Vagina (tissue), 2 donors: ENCODE measurements around the gene RILPL1. TPM values are rescaled to one million over a fixed set of nuclear protein-coding genes. Genes with fewer than 3 reads are reported as not detected.

Experiments
- DNase-seq, 2 donors: peaks; one replicate each; pipeline ENCODE4 v3.0.0-alpha.2; 2017; ENCODE audit errors: extremely low spot score in 2 of 2
- H3K27ac ChIP-seq: fragments of 200-600 bp; sonication (generic); one replicate; pipeline ENCODE4 v1.5.1; 2019
- H3K27me3 ChIP-seq: fragments of 200-600 bp; sonication (generic); one replicate; pipeline ENCODE4 v1.5.1; 2019
- H3K36me3 ChIP-seq, 2 donors: fragments of 200-600 bp; sonication (generic); one replicate each; pipeline ENCODE4 v1.5.1; 2017 to 2019
- H3K4me1 ChIP-seq: fragments of 200-600 bp; sonication (generic); one replicate; pipeline ENCODE4 v1.5.1; 2019
- H3K4me3 ChIP-seq, 2 donors: fragments of 200-600 bp; sonication (generic); 1 replicate in 1 of 2; 2 replicates in 1 of 2; pipeline ENCODE4 v1.5.1; 2016 to 2019
- H3K9me3 ChIP-seq: fragments of 200-600 bp; sonication (generic); one replicate; pipeline ENCODE4 v1.5.1; 2019
- CTCF ChIP-seq, 3 experiments: fragments of 450-650 bp in 2 of 3; fragments of 200-600 bp in 1 of 3; sonication (generic) in 1 of 3; IDR thresholded peaks; one replicate each; pipeline ENCODE4 v1.5.1; 2017 to 2019; ENCODE audit warnings: antibody characterized with exemption in 3 of 3, mild to moderate bottlenecking in 2 of 3, moderate library complexity in 2 of 3
- POLR2A ChIP-seq, 2 donors: fragments of 450-650 bp; IDR thresholded peaks; one replicate each; pipeline ENCODE4 v1.6.1; 2017; ENCODE audit warnings: antibody characterized with exemption in 2 of 2, mild to moderate bottlenecking in 2 of 2, moderate library complexity in 2 of 2
- POLR2AphosphoS5 ChIP-seq, 2 donors: sonication (generic); formaldehyde crosslinking; IDR thresholded peaks; one replicate each; pipeline ENCODE4 v1.9.0; 2017; ENCODE audit warnings: antibody characterized with exemption in 2 of 2, mild to moderate bottlenecking in 2 of 2, low read depth in 1 of 2; ENCODE audit not compliant: insufficient read depth in 1 of 2
- intact Hi-C: fragments of 100-400 bp; cut with DNase I; formaldehyde crosslinking; loops from one replicate; pipeline ENCODE4 v1.15.1; 2023
- total RNA-seq: library from RNA; depleted of rRNA; stranded (reverse); fragments of >200 nt; gene quantifications from one replicate; pipeline ENCODE4 v1.2.3, GENCODE V29; 2016

RILPL1 gene
- total RNA-seq, 1 donor from 2014 or later, result 29.7 TPM

DNA sequence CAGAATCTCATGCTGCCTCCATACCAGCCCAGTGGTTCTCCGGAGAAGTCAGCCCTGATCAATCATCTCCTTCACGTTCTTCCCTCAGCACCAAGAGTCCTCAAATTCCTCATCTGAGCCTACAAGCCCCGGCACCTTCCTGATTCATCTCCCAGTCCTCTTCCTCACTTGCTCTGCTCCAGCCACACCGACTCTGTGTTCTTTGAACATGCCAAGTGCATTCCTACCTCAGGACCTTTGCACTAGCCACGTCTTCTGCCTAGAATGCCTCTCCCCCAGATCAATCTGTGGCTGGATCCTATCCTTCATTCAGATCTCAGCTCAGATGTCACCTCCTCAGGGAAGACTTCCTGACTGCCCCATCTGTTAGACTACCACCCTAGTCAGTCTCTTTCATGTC, 4.7 kb downstream of the RILPL1 start:
- intact Hi-C loops, result no loop called here

GRCh38 chr12:123526542-123527080, 6.9 kb downstream of the RILPL1 start:
- Histone ChIP-seq H3K4me3 (no peak overlapping the region), H3K4me1 (peaks cover 15% of the 10 kb centered on the region), H3K27me3 (no peaks in the 10 kb centered on the region), H3K27ac (no peak overlapping the region), H3K36me3 (peaks cover 0 to 19% of the 10 kb centered on the region in 2 donors), H3K9me3 (no peaks in the 10 kb centered on the region)
- intact Hi-C loops, result no loop called here
- no peak for DNase-seq
- TF ChIP-seq POLR2A (IDR thresholded peaks at IDR 0.05) (no peak), CTCF (IDR thresholded peaks at IDR 0.05) (no peak), POLR2AphosphoS5 (IDR thresholded peaks at IDR 0.05; ENCODE audit: insufficient read depth in 1 of 2, low read depth in 1 of 2) (no peak)

More for the DNA sequence above, 4.7 kb downstream of the RILPL1 start:
- peaks cover 30% of the 10 kb centered on the region for H3K4me1 ChIP-seq
- H3K27ac ChIP-seq, result no peak overlapping the region
- no peaks in the 10 kb centered on the region for H3K27me3 ChIP-seq
- H3K36me3 ChIP-seq, result no peaks in the 10 kb centered on the region
- H3K4me3 ChIP-seq, result no peak overlapping the region
- no peak for DNase-seq
- TF ChIP-seq POLR2A (IDR thresholded peaks at IDR 0.05) (no peak), POLR2AphosphoS5 (IDR thresholded peaks at IDR 0.05; ENCODE audit: insufficient read depth in 1 of 2, low read depth in 1 of 2) (no peak), CTCF (IDR thresholded peaks at IDR 0.05) (no peak)
- H3K9me3 ChIP-seq, result no peaks in the 10 kb centered on the region

- Histone ChIP-seq H3K4me1 (peaks cover 7% of the 10 kb centered on the region), H3K27ac (no peak overlapping the region), H3K4me3 (no peak overlapping the region), H3K9me3 (no peaks in the 10 kb centered on the region), H3K36me3 (peaks cover 0 to 24% of the 10 kb centered on the region in 2 donors), H3K27me3 (no peaks in the 10 kb centered on the region)
- intact Hi-C loops, result no loop called here
- no peak for TF ChIP-seq CTCF (IDR thresholded peaks at IDR 0.05)
- TF ChIP-seq POLR2A (IDR thresholded peaks at IDR 0.05), result no peak
- TF ChIP-seq POLR2AphosphoS5 (IDR thresholded peaks at IDR 0.05; ENCODE audit: insufficient read depth in 1 of 2, low read depth in 1 of 2), result no peak
- DNase-seq, result no peak
Measured at GRCh38 chr12:123524378-123524777, 9.1 kb downstream of the RILPL1 start.

GRCh38 chr12:123523518-123523917, 10.0 kb downstream of the RILPL1 start:
- intact Hi-C loops, result no loop called here
- H3K36me3 ChIP-seq, result peaks cover 0 to 28% of the 10 kb centered on the region in 2 donors

More at GRCh38 chr12:123523518-123523917, 10.0 kb downstream of the RILPL1 start:
- H3K27me3 ChIP-seq, result no peaks in the 10 kb centered on the region
- H3K4me3 ChIP-seq, result no peak overlapping the region
- no peak overlapping the region for H3K27ac ChIP-seq
- DNase-seq, result no peak
- peaks cover 13% of the 10 kb centered on the region for H3K4me1 ChIP-seq
- H3K9me3 ChIP-seq, result no peaks in the 10 kb centered on the region
- no peak for TF ChIP-seq POLR2AphosphoS5 (IDR thresholded peaks at IDR 0.05; ENCODE audit: insufficient read depth in 1 of 2, low read depth in 1 of 2)
- TF ChIP-seq POLR2A (IDR thresholded peaks at IDR 0.05), result no peak
- no peak for TF ChIP-seq CTCF (IDR thresholded peaks at IDR 0.05)
